Measurements from ENCODE around the gene ASF1B. TPM values are rescaled to one million over a fixed set of nuclear protein-coding genes. Genes with fewer than 3 reads are reported as not detected.

The ASF1B gene
- total RNA-seq, 2 experiments from 2014 or later, result 0.59 to 0.77 TPM

DNA sequence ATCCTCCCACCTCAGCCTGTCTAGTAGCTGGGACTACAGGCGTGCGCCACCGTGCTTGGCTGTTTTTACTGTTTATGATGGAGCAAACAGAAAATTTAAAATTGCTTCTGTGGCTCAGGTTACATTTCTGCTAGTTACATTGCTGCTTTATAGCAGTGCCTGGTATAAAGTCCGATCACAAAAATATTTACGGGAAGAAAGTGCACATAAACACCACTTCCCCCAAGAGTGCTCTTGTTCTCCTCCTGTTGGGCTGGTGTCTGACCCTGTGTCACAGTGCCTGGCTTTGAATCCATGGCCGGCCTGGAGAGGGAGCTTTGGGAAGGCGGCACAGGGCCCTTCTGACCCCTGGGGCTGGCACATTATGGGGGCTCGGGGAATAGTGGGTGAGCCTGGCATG is 30.7 kb downstream of the ASF1B start:
- H3K4me1 Mint-ChIP-seq (ENCODE audit: low read depth), result peaks cover 5% of the 10 kb centered on the region
- H3K4me3 Mint-ChIP-seq, result no peak overlapping the region
- Histone ChIP-seq H3K36me3 (ENCODE audit: insufficient read depth, low read length) (peaks cover 37% of the 10 kb centered on the region), H3K9me3 (ENCODE audit: control insufficient read depth in 1 of 2, insufficient read depth in 1 of 2, low read length in 2 of 2) (no peaks in the 10 kb centered on the region), H3K4me1 (ENCODE audit: insufficient read depth, low read length) (peaks cover 3% of the 10 kb centered on the region), H3K4me3 (ENCODE audit: low read length) (no peak overlapping the region), H3K27ac (ENCODE audit: low read depth in 1 of 2, low read length in 2 of 2) (no peak overlapping the region), H3K27me3 (ENCODE audit: control insufficient read depth in 1 of 2, insufficient read depth in 2 of 2, low read length in 2 of 2) (no peaks in the 10 kb centered on the region)
- H3K36me3 Mint-ChIP-seq (ENCODE audit: low read depth), result peaks cover 16% of the 10 kb centered on the region
- intact Hi-C loops (cut with DNase I, micrococcal nuclease), result no loop called here
- no peak overlapping the region for H3K27ac Mint-ChIP-seq
- H3K27me3 Mint-ChIP-seq, result no peaks in the 10 kb centered on the region
- DNase-seq (no peak), ATAC-seq (ENCODE audit: poor library complexity) (no peak)
- H3K9me3 Mint-ChIP-seq, result no peaks in the 10 kb centered on the region
- ChIA-PET POLR2A (interaction anchor here (0.7 kb wide), 1 partner anchor 23 kb away, joined by 3 read pairs; no protein-coding TSS in a partner anchor), CTCF (no interaction called here)
- TF ChIP-seq, protein P1, sequence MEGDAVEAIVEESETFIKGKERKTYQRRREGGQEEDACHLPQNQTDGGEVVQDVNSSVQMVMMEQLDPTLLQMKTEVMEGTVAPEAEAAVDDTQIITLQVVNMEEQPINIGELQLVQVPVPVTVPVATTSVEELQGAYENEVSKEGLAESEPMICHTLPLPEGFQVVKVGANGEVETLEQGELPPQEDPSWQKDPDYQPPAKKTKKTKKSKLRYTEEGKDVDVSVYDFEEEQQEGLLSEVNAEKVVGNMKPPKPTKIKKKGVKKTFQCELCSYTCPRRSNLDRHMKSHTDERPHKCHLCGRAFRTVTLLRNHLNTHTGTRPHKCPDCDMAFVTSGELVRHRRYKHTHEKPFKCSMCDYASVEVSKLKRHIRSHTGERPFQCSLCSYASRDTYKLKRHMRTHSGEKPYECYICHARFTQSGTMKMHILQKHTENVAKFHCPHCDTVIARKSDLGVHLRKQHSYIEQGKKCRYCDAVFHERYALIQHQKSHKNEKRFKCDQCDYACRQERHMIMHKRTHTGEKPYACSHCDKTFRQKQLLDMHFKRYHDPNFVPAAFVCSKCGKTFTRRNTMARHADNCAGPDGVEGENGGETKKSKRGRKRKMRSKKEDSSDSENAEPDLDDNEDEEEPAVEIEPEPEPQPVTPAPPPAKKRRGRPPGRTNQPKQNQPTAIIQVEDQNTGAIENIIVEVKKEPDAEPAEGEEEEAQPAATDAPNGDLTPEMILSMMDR (IDR thresholded peaks at IDR 0.05), result no peak

DNA sequence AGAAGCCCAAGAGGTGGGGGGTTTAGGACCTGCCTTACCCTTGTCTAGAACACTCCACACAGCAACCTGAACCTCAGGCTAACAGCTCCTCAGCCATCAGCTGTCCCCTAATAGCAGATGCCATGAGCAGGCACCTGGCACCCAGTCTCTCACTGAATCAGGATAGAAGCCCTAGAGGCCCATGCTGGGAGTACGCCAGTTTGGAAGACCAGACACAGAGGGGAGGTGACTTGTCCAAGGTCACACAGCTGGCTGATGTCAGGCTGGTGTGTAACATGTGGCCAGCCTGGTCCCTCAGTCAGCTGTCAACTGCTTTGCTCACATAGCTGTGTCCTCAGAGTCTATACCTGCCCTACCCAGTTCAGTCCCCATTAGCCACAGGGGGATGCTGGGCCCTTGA is 33.1 kb downstream of the ASF1B start:
- no peaks in the 10 kb centered on the region for H3K9me3 ChIP-seq (ENCODE audit: control insufficient read depth in 1 of 2, insufficient read depth in 1 of 2, low read length in 2 of 2)
- peaks cover 17% of the 10 kb centered on the region for H3K36me3 Mint-ChIP-seq (ENCODE audit: low read depth)
- ChIA-PET POLR2A (no interaction called here), CTCF (interaction anchor here (1.4 kb wide), 2 partner anchors 10 to 33 kb away, joined by 3 read pairs; partner anchors contain the start of gene ASF1B)
- no peak overlapping the region for H3K4me3 ChIP-seq (ENCODE audit: low read length)
- no peak overlapping the region for H3K27ac ChIP-seq (ENCODE audit: low read depth in 1 of 2, low read length in 2 of 2)
- H3K27ac Mint-ChIP-seq, result no peak overlapping the region
- intact Hi-C loops (cut with DNase I, micrococcal nuclease), result no loop called here
- TF ChIP-seq, protein P1 (IDR thresholded peaks at IDR 0.05), result no peak
- H3K27me3 ChIP-seq (ENCODE audit: control insufficient read depth in 1 of 2, insufficient read depth in 2 of 2, low read length in 2 of 2), result no peaks in the 10 kb centered on the region
- H3K36me3 ChIP-seq (ENCODE audit: insufficient read depth, low read length), result peaks cover 42% of the 10 kb centered on the region
- no peak overlapping the region for H3K4me3 Mint-ChIP-seq
- no peaks in the 10 kb centered on the region for H3K9me3 Mint-ChIP-seq
- no peak for DNase-seq
- H3K4me1 ChIP-seq (ENCODE audit: insufficient read depth, low read length), result no peaks in the 10 kb centered on the region
- no peaks in the 10 kb centered on the region for H3K27me3 Mint-ChIP-seq
- no peaks in the 10 kb centered on the region for H3K4me1 Mint-ChIP-seq (ENCODE audit: low read depth)
- ATAC-seq (ENCODE audit: poor library complexity), result no peak

DNA sequence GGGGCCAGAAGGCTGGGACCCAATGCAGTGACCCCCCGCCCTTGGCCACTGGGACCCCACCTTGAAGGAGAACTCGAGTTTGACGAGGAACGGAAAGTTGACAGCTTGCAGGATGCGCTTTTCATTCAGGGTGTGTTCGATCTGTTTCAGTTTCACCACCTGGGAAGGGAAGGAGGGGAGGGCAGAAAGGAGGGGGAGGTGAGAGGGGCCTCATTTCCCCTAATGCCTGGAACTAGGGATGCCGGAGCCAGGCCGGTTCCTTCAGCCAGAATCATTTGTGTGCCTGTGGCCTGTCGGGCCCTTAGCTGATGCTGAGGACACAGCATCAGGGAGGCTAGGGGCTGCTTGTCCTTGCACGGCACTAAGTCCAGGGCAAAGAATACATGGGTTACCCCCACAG is 33.6 kb downstream of the ASF1B start:
- Histone ChIP-seq H3K27me3 (ENCODE audit: control insufficient read depth in 1 of 2, insufficient read depth in 2 of 2, low read length in 2 of 2) (no peaks in the 10 kb centered on the region), H3K9me3 (ENCODE audit: control insufficient read depth in 1 of 2, insufficient read depth in 1 of 2, low read length in 2 of 2) (no peaks in the 10 kb centered on the region), H3K4me3 (ENCODE audit: low read length) (no peak overlapping the region), H3K4me1 (ENCODE audit: insufficient read depth, low read length) (no peaks in the 10 kb centered on the region), H3K27ac (ENCODE audit: low read depth in 1 of 2, low read length in 2 of 2) (no peak overlapping the region), H3K36me3 (ENCODE audit: insufficient read depth, low read length) (peaks cover 43% of the 10 kb centered on the region)
- ChIA-PET POLR2A (no interaction called here), CTCF (interaction anchor here (1.4 kb wide), 2 partner anchors 10 to 34 kb away, joined by 3 read pairs; partner anchors contain the start of gene ASF1B)
- H3K4me3 Mint-ChIP-seq, result no peak overlapping the region
- H3K36me3 Mint-ChIP-seq (ENCODE audit: low read depth), result peaks cover 22% of the 10 kb centered on the region
- H3K27ac Mint-ChIP-seq, result no peak overlapping the region
- DNase-seq (no peak), ATAC-seq (ENCODE audit: poor library complexity) (no peak)
- intact Hi-C loops (cut with DNase I, micrococcal nuclease), result no loop called here
- no peaks in the 10 kb centered on the region for H3K27me3 Mint-ChIP-seq
- no peaks in the 10 kb centered on the region for H3K4me1 Mint-ChIP-seq (ENCODE audit: low read depth)
- TF ChIP-seq, protein P1 (IDR thresholded peaks at IDR 0.05), result no peak
- H3K9me3 Mint-ChIP-seq, result no peaks in the 10 kb centered on the region

Data from CD4-positive, alpha-beta T cell (primary cell).